Stimulated activated CD8-positive, alpha-beta memory T cell treated with anti-CD3 and anti-CD28 coated beads, Interleukin-4, amount 100 ng/mL, for 24 hours (primary cell): Measurements from ENCODE around the gene PIGS.

Source experiments
- DNase-seq: peaks from one replicate; pipeline ENCODE4 v3.0.0-alpha.2; 2020; ENCODE audit warnings: low read depth

Gene PIGS

GRCh38 chr17:28506763-28507487, 64.4 kb downstream of the PIGS start:
- no peak for DNase-seq

- no peak for DNase-seq
These were observed 65.2 kb downstream of the PIGS start, which contains the start of gene FOXN1 for GRCh38 chr17:28505986-28506665. FOXN1 (plus strand) TSS chr17:28506348; CDS start chr17:28523970, 17,622 bp downstream.

DNA sequence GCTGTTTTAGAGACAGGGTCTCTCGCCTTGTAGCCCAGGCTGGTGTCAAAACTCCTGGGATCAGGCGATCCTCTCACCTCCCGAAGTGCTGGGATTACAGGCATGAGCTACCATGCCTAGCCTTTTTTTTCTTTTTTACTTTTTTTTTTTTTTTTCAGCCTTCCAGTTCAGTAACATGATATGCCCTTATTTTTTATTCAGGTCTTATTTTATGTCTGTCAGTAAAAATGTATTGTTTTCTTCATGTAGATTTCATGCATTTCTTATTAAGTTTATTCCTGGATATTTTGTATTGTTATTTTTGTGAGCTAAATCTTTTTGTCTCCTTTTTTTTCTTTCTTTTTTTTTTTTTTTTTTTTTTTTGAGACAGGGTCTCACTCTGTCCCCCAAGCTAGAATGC, 67.9 kb downstream of the PIGS start:
- no peak for DNase-seq
